HG02759 (cell line): ENCODE data around the gene IL13RA1.
"Not testable (repeated sequence)": the region's sequence is repeated elsewhere in the genome, so short reads cannot be mapped to it uniquely, and the experiment has no call there.

ENCODE experiments used
- ATAC-seq: cut with Tn5 transposase; IDR thresholded peaks from one replicate; pipeline ENCODE4 v1.9.1; 2021; ENCODE audit warnings: mild to moderate bottlenecking, moderate library complexity; ENCODE audit not compliant: unreplicated experiment

The IL13RA1 gene

GRCh38 chrX:118772051-118772450 lies 44.6 kb downstream of the IL13RA1 start:
- ATAC-seq: no peak

DNA sequence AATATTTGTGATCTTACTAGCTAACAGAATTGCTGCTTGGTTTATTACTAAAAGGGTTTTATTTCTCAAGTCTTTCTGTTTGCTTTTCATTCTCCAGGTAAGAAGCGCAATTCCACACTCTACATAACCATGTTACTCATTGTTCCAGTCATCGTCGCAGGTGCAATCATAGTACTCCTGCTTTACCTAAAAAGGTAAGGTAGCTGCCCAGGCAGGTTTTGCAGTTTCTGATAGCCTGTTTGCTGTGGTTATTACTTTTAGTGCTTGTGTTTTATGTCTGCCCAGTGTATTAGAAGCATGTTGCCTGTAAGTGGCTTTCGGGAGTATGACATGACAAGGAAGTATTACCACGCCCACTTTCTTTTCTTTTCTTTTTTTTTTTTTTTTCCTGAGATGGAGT lies 46.4 kb downstream of the IL13RA1 start:
- ATAC-seq: no peak

DNA sequence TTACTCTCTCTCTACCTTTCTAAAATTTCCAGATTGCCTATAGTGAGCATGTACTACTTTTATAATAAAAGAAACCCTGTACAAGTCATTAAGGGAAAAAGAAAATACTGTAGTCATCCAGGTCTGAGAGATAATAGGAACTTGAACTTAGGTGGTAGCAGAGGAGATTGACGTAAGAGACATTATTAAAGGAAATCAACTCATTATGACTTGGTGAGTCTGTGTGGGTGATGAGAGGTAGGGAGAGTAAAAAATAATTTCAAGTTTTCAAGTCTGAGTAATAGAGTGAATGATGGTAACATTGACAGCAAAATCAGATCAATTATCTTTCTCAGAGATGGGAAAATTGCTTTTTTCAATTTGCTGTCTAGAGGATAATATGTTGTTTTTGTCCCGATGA lies 52.2 kb downstream of the IL13RA1 start:
- no peak for ATAC-seq

DNA sequence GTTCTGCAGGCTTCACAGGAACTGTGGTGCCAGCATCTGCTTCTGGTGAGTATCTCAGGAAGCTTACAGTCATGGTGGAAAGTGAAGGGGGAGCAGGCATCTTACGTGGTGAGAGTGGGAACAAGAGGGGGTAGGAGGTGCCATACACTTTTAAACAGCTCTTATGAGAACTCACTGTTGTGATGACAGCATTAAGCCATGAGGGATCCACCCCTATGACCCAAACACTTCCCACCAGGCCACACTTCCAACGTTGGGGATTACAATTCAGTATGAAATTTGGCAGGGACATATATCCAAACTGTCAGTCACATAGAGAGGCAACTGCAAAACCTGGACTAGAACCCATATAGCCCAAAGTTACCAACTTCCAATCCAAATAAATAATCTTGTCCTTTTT lies 53.1 kb downstream of the IL13RA1 start:
- no peak for ATAC-seq

DNA sequence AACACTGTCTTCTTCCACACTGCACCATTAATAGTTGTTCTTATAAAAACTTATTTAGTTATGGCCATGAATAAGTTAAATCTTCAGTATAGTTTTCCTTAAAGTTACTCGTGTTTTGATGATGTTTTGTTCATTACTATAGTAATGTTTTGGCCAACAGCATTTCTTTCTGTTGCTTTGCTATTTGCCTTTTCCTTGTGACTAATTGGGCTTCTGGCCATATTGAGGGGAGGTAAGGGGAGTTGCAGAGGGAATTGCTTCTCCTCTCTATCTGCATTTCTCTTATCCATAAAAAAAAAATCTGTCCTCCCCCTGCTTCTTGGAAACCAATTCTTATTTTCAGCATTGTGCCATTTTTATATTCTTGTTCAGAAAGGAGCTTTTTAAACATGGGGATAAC lies 53.5 kb downstream of the IL13RA1 start:
- ATAC-seq: no peak

DNA sequence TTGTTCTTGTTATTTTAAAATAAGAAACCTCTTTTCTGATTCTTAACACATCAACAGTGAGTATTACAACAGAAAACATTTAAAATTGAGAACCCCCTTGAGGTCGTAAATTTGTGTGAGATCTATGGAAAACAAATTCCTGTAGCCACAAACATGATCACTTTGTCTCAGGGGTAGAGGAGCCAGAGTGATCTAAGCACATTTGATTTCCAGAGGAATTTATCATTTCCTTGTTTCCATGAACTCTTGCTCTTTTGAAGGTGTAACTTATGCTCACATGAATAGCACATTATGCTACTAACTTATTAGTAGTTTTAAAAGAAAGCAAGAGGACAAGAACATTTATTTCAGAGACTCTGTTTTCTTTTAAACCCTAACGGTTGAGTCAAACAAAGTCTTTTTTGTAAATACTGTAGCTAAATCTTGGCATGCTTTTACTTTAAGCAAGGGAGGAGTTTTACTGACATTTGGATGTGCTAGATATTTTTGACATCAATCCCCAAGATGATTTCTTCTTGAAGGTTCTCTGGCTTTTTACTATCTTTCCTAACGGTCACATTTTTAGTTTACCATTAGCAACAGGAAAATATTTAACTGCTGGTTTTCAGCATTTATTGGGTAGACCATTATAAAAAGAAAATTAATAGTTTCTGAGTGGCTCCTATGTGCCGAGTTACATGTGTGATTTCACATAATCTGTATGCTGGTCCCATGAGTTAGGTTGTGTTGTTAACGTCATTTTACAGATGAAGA lies 68.3 kb downstream of the IL13RA1 start:
- ATAC-seq: no peak

DNA sequence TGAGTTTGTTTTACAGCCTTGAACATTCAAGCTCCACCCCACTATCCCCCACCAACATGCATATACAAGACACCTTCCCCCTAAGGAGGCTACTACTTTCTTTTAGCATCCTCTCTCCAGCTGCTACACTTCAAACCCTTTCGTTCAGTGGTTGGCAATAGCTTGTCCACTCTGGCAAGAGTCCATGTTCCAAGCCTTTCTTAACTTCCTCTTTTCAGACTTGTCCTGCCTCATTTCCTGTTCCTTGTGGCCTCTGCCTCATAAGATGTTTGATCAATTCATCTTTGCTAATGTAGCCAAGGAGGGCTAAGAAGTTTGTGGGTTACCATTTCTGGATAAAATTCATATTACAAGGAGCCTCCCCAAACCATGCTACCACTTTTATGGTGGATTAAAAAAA lies 75.5 kb downstream of the IL13RA1 start:
- ATAC-seq: no peak

DNA sequence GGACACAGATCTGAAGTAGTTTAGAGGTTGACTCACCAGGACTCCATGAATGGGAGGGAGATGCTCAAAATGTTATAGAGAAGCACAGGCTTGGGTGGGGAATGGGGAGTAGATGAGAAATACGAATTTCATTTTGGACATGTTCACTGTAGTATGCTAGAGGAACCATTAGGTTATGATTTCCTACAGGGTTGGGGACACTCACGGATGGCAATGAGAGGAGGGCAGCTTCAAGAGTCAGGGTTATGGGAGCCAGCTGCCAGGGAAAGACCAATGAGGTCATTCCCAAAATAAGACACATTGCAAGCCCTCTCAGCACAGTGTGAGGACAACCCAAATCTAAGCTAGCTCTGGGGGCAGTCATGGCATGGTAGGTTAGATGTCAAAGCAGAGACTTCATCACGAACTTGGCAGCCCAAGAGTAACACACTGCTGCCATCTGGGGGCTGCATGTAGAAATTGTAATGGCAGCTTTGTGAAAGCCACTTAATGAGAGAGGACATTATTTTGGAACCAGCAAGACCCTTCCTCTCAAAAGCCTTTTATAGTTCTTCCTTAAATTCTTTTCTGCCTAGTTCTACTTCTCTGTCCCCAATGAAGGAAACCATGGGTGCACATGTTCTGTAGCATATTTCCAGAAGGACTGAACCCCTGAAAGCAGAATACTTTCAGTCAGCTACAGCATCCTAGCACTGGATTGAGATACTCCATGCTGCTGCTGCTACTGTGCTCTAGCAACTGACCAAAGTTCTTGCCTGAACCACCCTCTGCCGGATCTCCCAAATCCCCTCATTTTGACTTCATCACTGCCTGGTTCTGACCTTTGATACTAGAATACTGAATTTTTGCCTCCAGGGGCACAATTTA lies 80.0 kb downstream of the IL13RA1 start:
- no peak for ATAC-seq

DNA sequence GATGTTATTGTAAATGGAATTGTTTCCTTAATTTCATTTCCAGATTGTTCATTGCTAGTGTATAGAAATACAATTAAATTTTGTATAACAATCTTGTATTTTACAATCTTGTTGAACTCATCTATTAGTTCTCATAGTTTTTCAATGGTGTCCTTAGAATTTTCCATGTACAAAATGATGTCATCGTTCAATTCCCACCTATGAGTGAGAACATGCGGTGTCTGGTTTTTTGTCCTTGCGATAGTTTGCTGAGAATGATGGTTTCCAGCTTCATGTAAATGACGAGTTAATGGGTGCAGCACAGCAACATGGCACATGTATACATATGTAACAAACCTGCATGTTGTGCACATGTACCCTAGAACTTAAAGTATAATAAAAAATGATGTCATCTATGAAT lies 89.9 kb downstream of the IL13RA1 start:
- ATAC-seq: not testable (repeated sequence)

DNA sequence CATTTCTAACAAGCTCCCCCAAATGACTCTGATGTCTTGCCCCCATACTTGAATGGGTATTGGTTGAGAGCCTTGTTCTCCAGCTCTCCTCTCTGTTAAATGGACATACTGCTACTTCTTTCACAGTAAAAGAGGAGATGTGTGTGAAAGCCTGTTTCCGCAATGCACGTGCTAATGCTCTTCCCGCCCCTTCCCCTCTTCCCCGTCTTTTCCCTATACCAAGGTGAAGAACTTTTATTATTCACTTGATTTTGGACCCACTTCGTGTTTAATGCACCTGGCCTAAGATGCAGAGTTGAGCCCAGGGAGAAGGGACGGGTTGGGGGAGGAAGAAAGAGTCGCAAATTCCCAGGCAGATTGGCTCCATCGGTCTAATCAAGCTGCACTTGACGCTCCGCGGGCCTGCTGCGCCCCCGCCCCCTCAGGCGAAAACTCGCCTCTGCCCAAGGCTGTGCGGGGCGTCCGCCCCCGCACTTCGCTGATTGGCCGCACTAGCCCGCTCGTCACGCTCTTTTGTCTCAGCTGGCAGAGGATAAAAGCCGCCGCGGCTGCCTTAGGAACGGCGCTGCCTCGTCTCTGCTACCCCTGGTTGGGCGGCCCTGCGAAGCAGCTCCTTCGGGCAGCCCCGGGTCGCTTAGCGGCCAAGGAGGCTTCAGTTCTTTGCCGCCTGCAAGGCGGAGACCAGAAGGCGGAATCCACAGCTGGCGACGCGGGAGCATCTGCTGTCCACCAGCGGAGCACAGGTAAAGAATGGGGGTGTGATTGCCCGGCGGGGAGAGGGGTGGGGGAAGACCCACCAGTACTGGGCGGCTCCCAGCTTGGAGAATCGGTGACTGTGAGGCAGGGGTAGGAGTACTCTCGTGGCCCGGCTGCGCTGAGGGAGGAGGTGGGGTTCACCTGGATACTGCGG lies 96.1 kb downstream of the IL13RA1 start, which contains the start of gene ZCCHC12:
Gene ZCCHC12 (plus strand): TSS at position 562 of the 910 bp plus-strand sequence. CDS start 1,421 bp downstream, outside the sequence.
- ATAC-seq: peak; percentile 81

DNA sequence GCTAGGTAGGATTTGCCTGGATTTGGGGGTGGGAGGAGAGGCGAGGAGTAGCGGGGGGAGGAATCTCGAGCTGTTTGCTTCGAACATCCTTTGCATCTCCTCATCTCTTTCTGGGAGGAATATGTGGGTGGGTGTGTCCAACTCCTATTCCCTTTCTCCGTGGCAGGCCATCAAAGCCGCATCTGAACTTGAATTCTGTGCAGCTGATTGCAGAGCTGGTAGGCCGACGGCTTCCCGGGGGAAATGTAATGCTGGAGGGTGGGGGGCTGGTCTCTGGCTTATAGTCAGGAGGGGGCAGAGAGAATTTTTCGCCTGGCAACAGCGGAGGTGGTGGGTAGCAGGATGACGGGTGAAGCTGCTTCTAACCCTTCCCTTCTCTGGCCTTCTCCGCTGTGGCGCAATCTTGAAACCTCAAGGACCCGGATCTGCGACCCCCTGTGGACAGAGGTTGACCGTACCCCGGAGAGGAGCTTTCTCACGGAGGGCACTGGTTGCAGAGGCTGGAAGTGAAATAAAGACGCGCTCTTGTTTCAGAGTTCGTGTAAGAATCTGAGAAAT lies 96.8 kb downstream of the IL13RA1 start:
- ATAC-seq: no peak

DNA sequence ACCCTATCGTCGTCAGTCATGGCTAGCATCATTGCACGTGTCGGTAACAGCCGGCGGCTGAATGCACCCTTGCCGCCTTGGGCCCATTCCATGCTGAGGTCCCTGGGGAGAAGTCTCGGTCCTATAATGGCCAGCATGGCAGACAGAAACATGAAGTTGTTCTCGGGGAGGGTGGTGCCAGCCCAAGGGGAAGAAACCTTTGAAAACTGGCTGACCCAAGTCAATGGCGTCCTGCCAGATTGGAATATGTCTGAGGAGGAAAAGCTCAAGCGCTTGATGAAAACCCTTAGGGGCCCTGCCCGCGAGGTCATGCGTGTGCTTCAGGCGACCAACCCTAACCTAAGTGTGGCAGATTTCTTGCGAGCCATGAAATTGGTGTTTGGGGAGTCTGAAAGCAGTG lies 97.8 kb downstream of the IL13RA1 start:
- no peak for ATAC-seq

DNA sequence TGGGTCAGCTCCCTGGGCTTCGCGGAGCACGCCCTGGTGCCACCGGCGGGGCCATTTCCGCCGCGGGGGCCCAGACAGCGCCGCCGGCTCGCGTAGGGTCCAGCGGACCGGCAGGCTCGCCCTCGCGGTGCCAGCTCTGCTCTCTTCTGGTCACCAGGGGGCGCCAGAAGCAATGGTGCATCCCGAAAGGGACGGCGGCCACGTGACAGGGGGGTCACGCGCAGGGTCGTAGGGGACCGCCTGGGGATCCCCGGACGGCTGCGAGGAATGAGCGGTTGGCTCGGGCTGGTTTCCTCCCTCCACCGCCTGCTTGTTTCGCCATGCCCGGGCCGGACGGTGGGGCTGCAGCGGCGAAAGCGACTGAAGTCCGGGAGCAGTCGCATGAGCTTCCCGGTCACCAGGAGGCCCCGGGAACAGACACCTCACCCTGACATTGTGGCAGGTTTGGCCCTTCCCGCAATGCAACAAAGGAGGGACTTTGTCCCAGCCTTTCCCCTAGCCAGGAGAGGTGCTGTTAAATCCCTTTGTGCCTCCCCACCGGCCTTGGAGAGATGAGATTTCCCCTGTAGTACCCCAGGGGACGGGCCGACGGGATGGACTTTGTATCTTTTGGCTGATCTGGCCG lies 112.0 kb downstream of the IL13RA1 start:
- peak; percentile 94 for ATAC-seq
